ENCODE measurements around the gene LANCL2. TPM values are rescaled to one million over a fixed set of nuclear protein-coding genes. Genes with fewer than 3 reads are reported as not detected.

LANCL2 gene
- total RNA-seq, 1 donor from 2014 or later = 24.1 TPM

- Mint-ChIP-seq H3K27ac (ENCODE audit: unreplicated experiment) (no peak overlapping the region), H3K4me3 (ENCODE audit: unreplicated experiment) (no peak overlapping the region), H3K9me3 (ENCODE audit: unreplicated experiment) (peaks cover 10% of the 10 kb centered on the region), H3K36me3 (ENCODE audit: unreplicated experiment) (no peaks in the 10 kb centered on the region), H3K27me3 (ENCODE audit: unreplicated experiment) (peaks cover 5% of the 10 kb centered on the region), H3K4me1 (ENCODE audit: low read depth, unreplicated experiment) (peaks cover 11% of the 10 kb centered on the region)
- DNase-seq = no peak
- TF ChIP-seq, protein P1, sequence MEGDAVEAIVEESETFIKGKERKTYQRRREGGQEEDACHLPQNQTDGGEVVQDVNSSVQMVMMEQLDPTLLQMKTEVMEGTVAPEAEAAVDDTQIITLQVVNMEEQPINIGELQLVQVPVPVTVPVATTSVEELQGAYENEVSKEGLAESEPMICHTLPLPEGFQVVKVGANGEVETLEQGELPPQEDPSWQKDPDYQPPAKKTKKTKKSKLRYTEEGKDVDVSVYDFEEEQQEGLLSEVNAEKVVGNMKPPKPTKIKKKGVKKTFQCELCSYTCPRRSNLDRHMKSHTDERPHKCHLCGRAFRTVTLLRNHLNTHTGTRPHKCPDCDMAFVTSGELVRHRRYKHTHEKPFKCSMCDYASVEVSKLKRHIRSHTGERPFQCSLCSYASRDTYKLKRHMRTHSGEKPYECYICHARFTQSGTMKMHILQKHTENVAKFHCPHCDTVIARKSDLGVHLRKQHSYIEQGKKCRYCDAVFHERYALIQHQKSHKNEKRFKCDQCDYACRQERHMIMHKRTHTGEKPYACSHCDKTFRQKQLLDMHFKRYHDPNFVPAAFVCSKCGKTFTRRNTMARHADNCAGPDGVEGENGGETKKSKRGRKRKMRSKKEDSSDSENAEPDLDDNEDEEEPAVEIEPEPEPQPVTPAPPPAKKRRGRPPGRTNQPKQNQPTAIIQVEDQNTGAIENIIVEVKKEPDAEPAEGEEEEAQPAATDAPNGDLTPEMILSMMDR (IDR thresholded peaks at IDR 0.05; ENCODE audit: partially characterized antibody, unreplicated experiment) = no peak
Observed at GRCh38 chr7:55439627-55440026, 74.5 kb downstream of the LANCL2 start.

GRCh38 chr7:55440040-55440690, 75.0 kb downstream of the LANCL2 start:
- Mint-ChIP-seq H3K4me1 (ENCODE audit: low read depth, unreplicated experiment) (peaks cover 11% of the 10 kb centered on the region), H3K27me3 (ENCODE audit: unreplicated experiment) (peaks cover 5% of the 10 kb centered on the region), H3K27ac (ENCODE audit: unreplicated experiment) (no peak overlapping the region), H3K9me3 (ENCODE audit: unreplicated experiment) (peaks cover 10% of the 10 kb centered on the region), H3K36me3 (ENCODE audit: unreplicated experiment) (no peaks in the 10 kb centered on the region), H3K4me3 (ENCODE audit: unreplicated experiment) (no peak overlapping the region)
- TF ChIP-seq, protein P1 (IDR thresholded peaks at IDR 0.05; ENCODE audit: partially characterized antibody, unreplicated experiment) = no peak
- no peak for DNase-seq

DNA sequence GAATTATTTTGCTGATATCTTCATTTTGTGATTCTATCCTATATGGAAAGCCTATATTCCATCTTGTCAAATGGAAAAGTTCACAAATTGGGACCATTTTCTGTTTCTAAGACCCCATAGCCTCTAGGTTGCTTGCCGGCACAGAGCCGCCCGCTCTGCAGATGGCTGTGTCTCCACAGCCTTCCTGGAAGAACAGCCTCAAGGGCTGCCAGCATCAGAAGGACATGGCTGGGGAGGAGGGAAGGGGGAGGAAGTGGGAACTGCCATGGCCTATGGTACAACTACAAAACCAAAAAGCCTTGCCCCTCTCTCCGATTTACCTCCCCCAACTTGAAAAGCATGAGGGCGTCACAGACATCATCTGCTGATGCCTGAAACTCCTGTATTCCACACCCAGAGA, 75.9 kb downstream of the LANCL2 start:
- Mint-ChIP-seq H3K27me3 (ENCODE audit: unreplicated experiment) (peaks cover 5% of the 10 kb centered on the region), H3K27ac (ENCODE audit: unreplicated experiment) (no peak overlapping the region), H3K4me3 (ENCODE audit: unreplicated experiment) (no peak overlapping the region), H3K36me3 (ENCODE audit: unreplicated experiment) (no peaks in the 10 kb centered on the region), H3K4me1 (ENCODE audit: low read depth, unreplicated experiment) (peaks cover 11% of the 10 kb centered on the region), H3K9me3 (ENCODE audit: unreplicated experiment) (peaks cover 10% of the 10 kb centered on the region)
- TF ChIP-seq, protein P1 (IDR thresholded peaks at IDR 0.05; ENCODE audit: partially characterized antibody, unreplicated experiment) = no peak
- no peak for DNase-seq

DNA sequence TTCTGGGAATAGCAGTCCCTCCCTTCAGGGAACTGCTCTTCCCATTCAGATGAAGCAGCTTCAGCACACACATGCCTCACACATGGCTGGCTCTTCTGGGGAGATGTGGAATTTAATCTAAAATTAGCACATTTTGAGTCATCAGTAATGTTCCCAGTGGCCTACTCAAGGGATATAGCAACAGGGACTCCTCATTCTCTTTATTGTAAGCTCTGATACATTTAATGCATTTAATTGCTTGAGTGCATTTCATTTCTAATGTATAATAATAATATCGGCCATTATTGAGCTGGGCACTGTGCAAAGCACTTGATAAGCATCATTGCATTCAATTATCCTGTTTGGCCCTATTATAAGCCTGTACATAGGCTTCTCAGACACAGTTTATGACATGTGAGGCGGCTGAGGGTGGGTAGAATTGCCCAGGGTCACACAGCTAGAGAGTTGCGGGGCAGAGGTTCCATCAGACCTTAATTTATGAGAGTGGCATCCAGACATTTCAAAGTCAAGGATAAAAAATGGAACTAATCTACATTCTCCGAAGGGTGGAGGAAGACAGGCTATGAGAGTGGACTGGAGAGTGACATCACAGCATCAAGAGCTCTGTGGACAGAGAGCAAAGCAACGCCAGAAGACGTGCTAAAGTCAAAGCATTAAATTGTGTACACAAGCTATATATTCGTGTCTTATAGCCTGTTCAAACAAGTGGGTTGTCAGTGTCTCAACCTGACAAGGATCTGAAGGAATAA, 76.8 kb downstream of the LANCL2 start:
- no peaks in the 10 kb centered on the region for H3K36me3 Mint-ChIP-seq (ENCODE audit: unreplicated experiment)
- H3K4me1 Mint-ChIP-seq (ENCODE audit: low read depth, unreplicated experiment) = peaks cover 9% of the 10 kb centered on the region
- H3K27me3 Mint-ChIP-seq (ENCODE audit: unreplicated experiment) = peaks cover 5% of the 10 kb centered on the region
- H3K9me3 Mint-ChIP-seq (ENCODE audit: unreplicated experiment) = peaks cover 6% of the 10 kb centered on the region
- no peak overlapping the region for H3K4me3 Mint-ChIP-seq (ENCODE audit: unreplicated experiment)
- H3K27ac Mint-ChIP-seq (ENCODE audit: unreplicated experiment) = no peak overlapping the region
- TF ChIP-seq, protein P1 (IDR thresholded peaks at IDR 0.05; ENCODE audit: partially characterized antibody, unreplicated experiment) = no peak
- DNase-seq = no peak

DNA sequence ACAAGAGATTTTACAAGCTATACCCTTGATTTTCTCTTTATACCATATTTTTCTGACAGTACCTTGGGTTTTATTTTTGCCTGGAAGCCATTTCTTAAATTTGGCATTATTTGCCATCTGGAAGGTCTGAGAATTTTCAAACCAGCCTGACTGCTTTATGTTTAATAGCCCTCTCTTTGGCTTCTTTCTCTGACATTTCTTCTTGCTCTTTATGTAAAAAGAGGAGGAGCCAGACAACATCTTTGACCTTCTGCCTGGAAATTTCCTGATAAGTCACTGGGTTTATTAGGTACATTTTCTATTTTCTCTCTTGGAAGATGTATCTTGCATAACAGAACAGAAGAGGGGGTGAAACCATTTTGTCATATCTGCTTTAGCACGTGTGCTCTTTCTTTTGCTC, 79.6 kb downstream of the LANCL2 start:
- H3K9me3 Mint-ChIP-seq (ENCODE audit: unreplicated experiment) = no peaks in the 10 kb centered on the region
- TF ChIP-seq, protein P1 (IDR thresholded peaks at IDR 0.05; ENCODE audit: partially characterized antibody, unreplicated experiment) = no peak
- H3K36me3 Mint-ChIP-seq (ENCODE audit: unreplicated experiment) = peaks cover 4% of the 10 kb centered on the region
- H3K27ac Mint-ChIP-seq (ENCODE audit: unreplicated experiment) = no peak overlapping the region
- H3K4me3 Mint-ChIP-seq (ENCODE audit: unreplicated experiment) = no peak overlapping the region
- peaks cover 1% of the 10 kb centered on the region for H3K4me1 Mint-ChIP-seq (ENCODE audit: low read depth, unreplicated experiment)
- DNase-seq = no peak
- H3K27me3 Mint-ChIP-seq (ENCODE audit: unreplicated experiment) = no peaks in the 10 kb centered on the region
